ENCODE results near the gene GABRB3.

GABRB3 gene

GRCh38 chr15:26631894-26632293 lies 141.0 kb downstream of the GABRB3 start:
- no peak for DNase-seq (ENCODE audit: low read depth in 4 of 4, low spot score in 1 of 4)

- no peak for DNase-seq (ENCODE audit: low read depth in 4 of 4, low spot score in 1 of 4)
Measured at GRCh38 chr15:26630857-26631256, 142.0 kb downstream of the GABRB3 start.

GRCh38 chr15:26628879-26629529 lies 143.9 kb downstream of the GABRB3 start:
- no peak for DNase-seq (ENCODE audit: low read depth in 4 of 4, low spot score in 1 of 4)

- DNase-seq (ENCODE audit: low read depth in 4 of 4, low spot score in 1 of 4) = no peak
Measured at GRCh38 chr15:26628071-26628470, 144.8 kb downstream of the GABRB3 start.

GRCh38 chr15:26624128-26624527 lies 148.7 kb downstream of the GABRB3 start:
- DNase-seq (ENCODE audit: low read depth in 4 of 4, low spot score in 1 of 4) = no peak

GRCh38 chr15:26623071-26623470 lies 149.8 kb downstream of the GABRB3 start:
- no peak for DNase-seq (ENCODE audit: low read depth in 4 of 4, low spot score in 1 of 4)

- no peak for DNase-seq (ENCODE audit: low read depth in 4 of 4, low spot score in 1 of 4)
Measured at GRCh38 chr15:26621816-26622215, 151.1 kb downstream of the GABRB3 start.

GRCh38 chr15:26620528-26621458 lies 152.1 kb downstream of the GABRB3 start:
- DNase-seq (ENCODE audit: low read depth in 4 of 4, low spot score in 1 of 4) = no peak

- DNase-seq (ENCODE audit: low read depth in 4 of 4, low spot score in 1 of 4) = no peak
Measured at GRCh38 chr15:26615927-26616302, 157.0 kb downstream of the GABRB3 start.

- no peak for DNase-seq (ENCODE audit: low read depth in 4 of 4, low spot score in 1 of 4)
Measured at GRCh38 chr15:26615188-26615926, 157.5 kb downstream of the GABRB3 start.

GRCh38 chr15:26614734-26615133 lies 158.1 kb downstream of the GABRB3 start:
- DNase-seq (ENCODE audit: low read depth in 4 of 4, low spot score in 1 of 4) = no peak

GRCh38 chr15:26598704-26599103 lies 174.2 kb downstream of the GABRB3 start:
- no peak for DNase-seq (ENCODE audit: low read depth in 4 of 4, low spot score in 1 of 4)

GRCh38 chr15:26595611-26596010 lies 177.3 kb downstream of the GABRB3 start:
- DNase-seq (ENCODE audit: low read depth in 4 of 4, low spot score in 1 of 4) = no peak

- DNase-seq (ENCODE audit: low read depth in 4 of 4, low spot score in 1 of 4) = no peak
Measured at GRCh38 chr15:26590676-26591075, 182.2 kb downstream of the GABRB3 start.

- DNase-seq (ENCODE audit: low read depth in 4 of 4, low spot score in 1 of 4) = no peak
Measured at GRCh38 chr15:26582840-26583239, 190.0 kb downstream of the GABRB3 start.

- no peak for DNase-seq (ENCODE audit: low read depth in 4 of 4, low spot score in 1 of 4)
Measured at GRCh38 chr15:26580943-26581342, 191.9 kb downstream of the GABRB3 start.

GRCh38 chr15:26572602-26573350 lies 200.1 kb downstream of the GABRB3 start:
- DNase-seq (ENCODE audit: low read depth in 4 of 4, low spot score in 1 of 4) = no peak

GRCh38 chr15:26571346-26571745 lies 201.5 kb downstream of the GABRB3 start:
- no peak for DNase-seq (ENCODE audit: low read depth in 4 of 4, low spot score in 1 of 4)

GRCh38 chr15:26565542-26565941 lies 207.3 kb downstream of the GABRB3 start:
- no peak for DNase-seq (ENCODE audit: low read depth in 4 of 4, low spot score in 1 of 4)

GRCh38 chr15:26564361-26564760 lies 208.5 kb downstream of the GABRB3 start:
- no peak for DNase-seq (ENCODE audit: low read depth in 4 of 4, low spot score in 1 of 4)

- no peak for DNase-seq (ENCODE audit: low read depth in 4 of 4, low spot score in 1 of 4)
Measured at GRCh38 chr15:26562336-26562735, 210.5 kb downstream of the GABRB3 start.
